HG02870 (cell line): ENCODE measurements around the gene XAGE5.
"Not testable (repeated sequence)": the region's sequence is repeated elsewhere in the genome, so short reads cannot be mapped to it uniquely, and the experiment has no call there.

Experiments used
- ATAC-seq: cut with Tn5 transposase; IDR thresholded peaks from one replicate; pipeline ENCODE4 v1.9.1; 2021; ENCODE audit warnings: mild to moderate bottlenecking, moderate library complexity; ENCODE audit not compliant: unreplicated experiment

XAGE5 gene, protein sequence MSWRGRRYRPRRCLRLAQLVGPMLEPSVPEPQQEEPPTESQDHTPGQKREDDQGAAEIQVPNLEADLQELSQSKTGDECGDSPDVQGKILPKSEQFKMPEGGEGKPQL

DNA sequence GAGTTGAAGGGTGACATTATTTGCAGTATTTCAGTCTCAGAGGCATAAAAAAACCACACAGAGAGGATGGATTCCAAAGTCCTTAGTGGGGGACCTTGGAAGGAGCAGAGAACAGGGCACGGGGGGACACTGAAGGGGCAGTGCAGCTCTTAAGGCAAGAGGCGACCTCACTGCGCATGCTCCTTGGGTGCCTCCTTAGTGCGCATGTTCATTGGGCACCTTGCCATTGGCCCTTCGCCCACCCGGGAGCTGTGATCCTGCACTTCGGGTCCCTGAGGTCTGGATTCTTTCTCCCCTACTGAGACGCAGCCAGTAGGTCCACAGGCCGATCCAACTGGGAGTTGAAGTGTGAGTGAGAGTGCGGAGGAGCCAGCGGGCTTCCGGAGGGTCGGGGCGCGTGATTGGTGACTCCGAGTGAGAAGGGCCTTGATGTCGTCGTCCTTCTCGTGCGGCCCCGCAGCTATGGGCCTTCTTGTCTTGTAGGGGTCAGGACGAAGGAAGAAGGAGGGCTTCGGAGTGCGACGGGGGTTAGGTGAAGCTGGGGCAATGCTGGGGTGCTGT lies at the start of gene XAGE5:
Gene XAGE5, plus strand, starts transcription at position 223 of the 561 bp plus-strand sequence. CDS start 1,280 bp downstream, outside the sequence.
- no peak for ATAC-seq

DNA sequence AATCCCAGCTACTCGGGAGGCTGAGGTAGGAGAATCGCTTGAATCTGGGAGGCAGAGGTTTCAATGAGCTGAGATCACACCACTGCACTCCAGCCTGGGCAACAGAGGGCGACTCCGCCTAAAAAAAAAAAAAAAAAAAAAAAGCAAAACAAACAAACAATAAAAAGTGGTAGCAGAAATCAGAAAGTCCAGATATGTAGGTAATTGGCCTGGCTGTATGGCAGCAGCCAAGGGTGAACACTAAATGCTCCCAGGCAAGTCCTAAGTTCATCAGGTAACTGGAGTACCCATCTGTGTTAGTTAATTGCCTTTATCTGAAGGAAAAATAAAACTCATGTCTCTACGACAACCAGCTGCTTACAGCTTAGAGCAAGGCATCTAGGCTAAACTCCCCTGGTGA lies 45.1 kb upstream of the XAGE5 start:
- ATAC-seq = not testable (repeated sequence)

DNA sequence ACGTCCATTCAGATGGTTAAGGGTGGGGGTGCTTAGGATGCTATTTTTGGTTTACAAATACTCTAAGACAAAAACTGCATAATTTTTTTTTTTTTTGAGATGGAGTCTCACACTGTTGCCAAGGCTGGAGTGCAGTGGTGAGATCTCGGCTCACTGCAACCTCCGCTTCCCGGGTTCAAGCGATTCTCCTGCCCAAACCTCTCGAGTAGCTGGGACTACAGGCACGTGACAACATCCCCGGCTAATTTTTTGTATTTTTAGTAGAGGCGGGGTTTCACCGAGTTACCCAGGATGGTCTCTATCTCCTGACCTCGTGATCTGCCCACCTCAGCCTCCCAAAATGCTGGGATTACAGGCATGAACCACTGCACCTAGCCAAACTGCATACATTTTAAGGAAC lies 37.6 kb upstream of the XAGE5 start:
- not testable (repeated sequence) for ATAC-seq

DNA sequence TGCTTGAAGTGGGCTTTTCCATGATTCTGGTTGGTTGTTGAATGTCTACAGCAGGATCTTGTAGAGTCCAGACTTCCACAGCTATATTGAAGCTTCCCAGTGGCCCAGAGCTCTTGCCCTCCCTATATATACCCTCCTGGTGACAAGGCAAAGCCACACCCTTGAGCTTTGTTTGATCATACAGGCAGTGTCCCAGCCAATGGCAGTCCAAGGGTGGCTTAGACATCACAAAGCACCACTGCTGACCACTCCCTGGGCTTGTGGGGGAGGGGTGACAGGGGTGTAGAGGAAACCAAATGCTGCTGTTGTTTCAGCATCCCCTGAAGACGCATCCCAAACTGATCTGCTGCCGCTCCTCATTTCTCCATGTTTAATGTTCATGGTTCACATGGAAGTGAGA lies 13.8 kb upstream of the XAGE5 start, which contains the start of gene SPANXN5:
Gene SPANXN5, minus strand, starts transcription at position 101 of the 400 bp plus-strand sequence. Its CDS starts 79 bp downstream, at position 22.
- ATAC-seq = not testable (repeated sequence)

DNA sequence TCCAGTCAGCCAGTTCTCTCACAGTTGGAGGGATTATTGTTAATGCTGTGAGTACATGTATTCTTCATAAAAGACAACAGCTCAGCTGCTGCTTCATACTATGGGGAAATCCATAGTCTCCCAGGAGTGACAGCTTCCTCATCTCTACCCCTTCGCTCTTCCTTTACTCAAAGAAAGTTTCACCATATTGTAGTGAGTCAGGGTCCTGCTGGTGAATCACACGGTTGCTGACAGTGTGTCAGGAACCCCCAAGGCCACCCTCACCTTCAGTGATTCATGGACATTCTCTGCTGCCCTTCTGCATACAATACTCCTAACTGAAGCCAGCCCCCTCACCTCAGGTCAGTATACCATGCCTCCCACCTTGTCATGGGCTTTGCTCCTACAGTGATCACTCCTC lies 6.2 kb upstream of the XAGE5 start:
- not testable (repeated sequence) for ATAC-seq

DNA sequence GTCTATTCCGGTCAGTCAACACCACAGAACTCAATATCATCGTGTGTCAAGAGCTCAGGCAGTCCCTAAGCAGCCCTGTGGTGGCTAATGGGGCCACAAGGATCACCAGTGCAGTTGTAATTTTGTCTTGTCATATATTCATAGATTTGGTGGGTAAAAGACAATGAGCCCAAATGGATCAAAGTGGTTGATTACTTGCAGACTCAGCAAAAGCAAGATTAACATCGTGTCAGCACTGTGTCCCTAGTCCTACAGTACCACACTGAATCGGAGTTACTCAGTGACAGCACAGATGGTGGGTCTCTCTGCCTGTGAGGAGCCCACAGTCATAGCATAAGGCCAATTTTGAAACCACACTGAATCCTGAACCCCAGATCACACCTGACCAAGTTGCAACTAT lies 8.7 kb downstream of the XAGE5 start:
- no peak for ATAC-seq

DNA sequence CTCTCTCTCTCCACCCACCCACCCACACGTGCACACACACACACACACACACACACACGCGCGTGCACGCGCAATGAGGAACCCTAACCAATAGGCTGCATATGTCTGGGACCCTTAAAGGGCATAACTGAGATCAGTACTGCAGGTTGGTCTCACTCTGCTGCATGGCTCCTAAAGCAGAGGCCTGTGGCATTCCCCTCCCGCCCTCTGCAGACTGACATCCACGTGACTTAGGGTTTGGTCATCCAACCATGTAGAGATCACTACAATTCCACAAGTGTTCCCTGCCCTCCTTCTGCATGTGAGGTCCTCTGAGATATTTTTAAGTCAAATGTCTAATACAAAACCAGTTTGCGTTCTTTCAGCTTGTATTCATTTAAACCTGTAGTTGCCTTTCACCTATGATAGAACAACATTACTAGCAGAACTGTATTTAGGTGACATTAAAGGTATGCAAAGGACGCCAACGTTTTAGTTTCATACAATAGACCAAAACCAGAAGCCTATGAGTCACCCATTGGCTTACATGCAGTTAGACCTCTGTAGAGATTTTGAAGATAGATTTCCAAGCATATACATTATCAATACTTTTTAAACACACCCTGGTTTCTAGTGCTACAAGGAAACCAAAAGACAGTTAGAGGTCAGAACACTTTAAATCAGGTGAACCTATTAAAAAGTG lies 10.1 kb downstream of the XAGE5 start:
- peak; percentile 53 for ATAC-seq

DNA sequence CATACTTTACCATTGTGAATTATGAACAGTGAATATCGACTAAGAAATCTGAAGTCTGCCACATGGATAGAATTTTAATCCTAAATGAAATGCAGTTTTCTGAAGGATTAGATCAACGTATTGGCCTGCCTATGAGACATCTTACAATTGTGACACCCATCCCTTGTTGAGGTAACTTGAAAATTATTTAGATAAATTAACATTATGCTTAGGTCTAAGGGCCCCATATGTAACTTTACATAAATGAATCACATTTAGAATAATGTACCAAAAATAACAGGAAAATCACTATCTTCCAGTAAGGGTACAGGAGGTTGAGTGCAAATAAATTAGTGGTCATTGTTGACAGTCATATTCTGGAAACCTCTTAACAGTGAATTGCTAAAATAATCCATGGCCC lies 13.5 kb downstream of the XAGE5 start:
- no peak for ATAC-seq

DNA sequence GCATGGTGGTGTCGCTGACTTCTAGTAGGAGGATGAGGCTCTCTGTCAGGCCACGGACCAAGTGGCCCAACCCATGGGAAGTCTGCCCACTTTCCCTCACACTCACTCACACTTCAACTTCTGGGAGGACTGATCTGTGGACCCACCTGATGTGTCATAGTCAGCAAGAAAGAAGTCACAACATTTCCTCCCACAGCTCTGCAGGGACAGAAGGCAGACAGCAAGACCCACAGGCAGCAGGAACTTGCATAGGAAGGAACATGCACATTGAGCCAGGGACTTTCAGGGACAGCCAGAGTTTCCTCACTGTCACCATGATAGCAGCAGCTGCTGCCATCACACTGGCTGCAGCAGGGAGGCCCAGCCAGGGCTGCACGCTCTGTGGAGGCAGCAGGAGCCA lies 19.5 kb downstream of the XAGE5 start:
- no peak for ATAC-seq

DNA sequence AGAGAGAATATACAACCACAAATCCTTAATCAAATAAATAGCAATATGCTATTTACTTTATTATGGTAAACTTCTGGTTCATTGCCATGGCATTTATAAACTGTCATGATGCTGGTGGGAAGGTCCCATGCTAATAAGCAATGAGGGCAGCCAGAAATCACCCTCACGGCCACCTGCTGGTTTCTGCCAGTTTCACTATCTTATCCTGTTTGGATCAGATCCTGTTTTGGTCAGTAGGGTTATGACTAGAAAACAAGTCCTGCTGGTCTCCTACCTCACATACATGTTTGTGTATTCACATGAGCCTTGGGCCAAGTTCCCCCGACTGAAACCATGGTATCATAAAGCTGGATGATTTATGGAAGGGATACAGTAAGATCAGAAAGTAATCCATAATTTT lies 28.1 kb downstream of the XAGE5 start:
- no peak for ATAC-seq

DNA sequence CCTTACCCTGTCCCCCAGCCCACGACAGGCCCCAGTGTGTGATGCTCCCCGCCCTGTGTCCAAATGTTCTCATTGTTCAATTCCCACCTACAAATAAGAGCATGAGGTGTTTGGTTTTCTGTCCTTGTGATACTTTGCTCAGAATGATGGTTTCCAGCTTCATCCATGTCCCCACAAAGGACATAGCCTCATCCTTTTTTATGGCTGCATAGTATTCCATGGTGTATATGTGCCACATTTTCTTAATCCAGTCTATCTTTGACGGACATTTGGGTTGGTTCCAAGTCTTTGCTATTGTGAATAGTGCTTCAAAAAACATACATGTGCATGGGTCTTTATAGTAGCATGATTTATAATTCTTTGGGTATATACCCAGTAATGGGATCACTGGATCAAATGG lies 32.5 kb downstream of the XAGE5 start:
- ATAC-seq = not testable (repeated sequence)

DNA sequence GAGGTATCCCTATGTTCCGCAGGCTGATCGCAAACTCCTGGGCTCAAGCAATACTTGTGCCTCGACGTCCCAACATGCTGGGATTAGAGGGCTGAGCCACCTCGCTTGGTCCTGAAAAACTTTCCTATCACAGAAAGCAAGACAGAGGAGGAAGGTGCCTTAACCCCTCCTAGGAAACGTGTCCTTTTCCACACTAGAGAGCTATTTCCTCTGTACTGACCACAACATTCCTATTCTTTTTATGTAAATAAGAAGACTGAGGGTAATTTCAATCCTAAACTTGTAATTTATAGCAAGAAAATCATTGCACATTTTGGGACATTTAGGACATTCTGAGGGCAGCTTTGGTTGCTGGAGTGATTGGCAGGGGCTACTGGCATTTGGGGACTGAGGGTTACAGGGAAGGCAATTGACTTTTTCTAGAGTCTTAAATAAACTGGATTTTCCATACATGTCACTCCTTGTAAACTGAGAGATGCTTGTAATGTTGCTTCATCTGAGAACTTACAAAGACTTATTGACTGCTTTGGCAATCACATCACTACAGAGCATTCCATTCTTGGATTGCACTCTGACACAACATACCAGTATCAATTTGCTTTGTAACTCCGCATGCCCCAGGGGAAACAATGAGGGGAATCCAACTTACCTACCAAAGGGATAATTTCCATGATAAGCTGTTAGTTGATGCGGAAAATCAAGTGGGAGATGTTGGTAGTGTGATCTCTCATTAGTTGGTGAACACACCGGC lies 41.2 kb downstream of the XAGE5 start:
- no peak for ATAC-seq

DNA sequence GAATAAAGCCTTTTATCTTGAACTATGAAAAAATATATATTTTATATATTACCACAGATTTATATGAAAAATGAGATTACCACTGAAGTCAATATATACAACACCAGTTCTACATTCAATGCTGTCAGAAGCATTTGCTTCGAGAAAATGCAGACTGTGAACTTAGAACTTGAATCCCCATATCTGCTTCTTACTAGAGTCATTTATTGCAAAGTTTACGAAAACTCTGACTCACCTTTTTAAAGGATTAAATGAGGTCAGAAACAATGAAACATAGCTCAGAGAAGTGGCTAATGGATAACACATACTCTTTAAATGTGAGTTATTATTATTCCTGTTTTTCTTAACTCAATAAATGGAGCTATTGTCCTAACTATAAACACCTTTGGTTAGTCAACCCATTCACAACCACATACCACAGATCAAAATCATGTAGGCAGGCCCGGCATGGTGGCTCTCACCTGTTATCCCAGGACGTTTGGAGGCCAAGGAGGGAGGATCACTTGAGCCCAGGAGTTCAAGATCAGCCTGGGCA lies 46.0 kb downstream of the XAGE5 start:
- ATAC-seq = not testable (repeated sequence)

DNA sequence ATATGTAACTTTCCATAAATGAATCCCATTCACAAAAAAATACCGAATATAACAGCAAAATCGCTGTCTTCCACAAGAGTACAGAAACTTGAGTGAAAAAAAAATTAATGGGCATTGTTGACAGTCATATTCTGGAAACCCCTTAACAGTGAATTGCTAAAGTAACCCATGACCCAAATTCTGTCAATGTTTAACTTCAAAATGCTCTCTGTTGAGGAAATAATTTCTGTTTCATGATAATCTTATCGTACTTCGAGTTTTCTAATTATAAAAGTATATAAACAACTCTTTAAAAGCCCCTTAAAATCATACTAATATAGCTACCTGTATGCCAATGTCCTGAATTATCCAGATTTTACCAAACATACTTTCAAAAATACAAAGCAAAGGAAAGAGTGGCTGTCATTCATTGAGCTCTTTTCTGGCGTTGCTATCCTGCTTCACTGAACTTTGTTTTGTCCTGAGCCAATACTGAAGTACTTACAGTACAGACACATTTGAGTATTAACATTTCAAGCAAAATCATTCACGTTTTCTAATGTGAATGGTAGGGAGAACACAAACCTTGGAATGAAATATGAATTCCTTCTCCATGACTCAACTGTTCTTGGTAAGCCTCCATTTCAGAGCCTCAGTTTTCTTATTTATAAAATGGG lies 54.4 kb downstream of the XAGE5 start:
- ATAC-seq = no peak
